Breast epithelium (tissue), 4 donors: ENCODE measurements around the gene TMEM132C. TPM values are rescaled to one million over a fixed set of nuclear protein-coding genes. Genes with fewer than 3 reads are reported as not detected.
"Not testable (repeated sequence)": the region's sequence is repeated elsewhere in the genome, so short reads cannot be mapped to it uniquely, and the experiment has no call there.

Source experiments
- DNase-seq, 2 donors: peaks; one replicate each; pipeline ENCODE4 v3.0.0-alpha.2; 2019; ENCODE audit warnings: low spot score in 2 of 2
- H3K27ac ChIP-seq, 2 donors: fragments of 200-600 bp; sonication (generic) in 1 of 2; one replicate each; pipeline ENCODE4 v1.5.1; 2016 to 2019; ENCODE audit warnings: mild to moderate bottlenecking in 1 of 2
- H3K27me3 ChIP-seq, 2 donors: fragments of 200-600 bp; sonication (generic) in 1 of 2; one replicate each; pipeline versions ENCODE4 v1.5.1 to v1.6.0; 2017 to 2019; ENCODE audit warnings: control low read depth in 1 of 2, mild to moderate bottlenecking in 1 of 2
- H3K36me3 ChIP-seq: fragments of 200-600 bp; one replicate; pipeline ENCODE4 v1.5.1; 2019
- H3K4me1 ChIP-seq, 2 donors: fragments of 200-600 bp; sonication (generic); one replicate each; pipeline ENCODE4 v1.5.1; 2016 to 2019; ENCODE audit warnings: control low read depth in 1 of 2
- H3K4me3 ChIP-seq, 3 donors: fragments of 200-600 bp; sonication (generic); 1 replicate in 2 of 3; 2 replicates in 1 of 3; pipeline ENCODE4 v1.5.1; 2016 to 2019; ENCODE audit warnings: mild to moderate bottlenecking in 3 of 3, moderate library complexity in 2 of 3
- H3K9me3 ChIP-seq, 2 donors: fragments of 200-600 bp; sonication (generic) in 1 of 2; one replicate each; pipeline ENCODE4 v1.5.1; 2016 to 2019; ENCODE audit warnings: control low read depth in 1 of 2
- CTCF ChIP-seq, 3 donors: fragments of 450-650 bp; IDR thresholded peaks; one replicate each; pipeline ENCODE4 v1.5.1; 2016 to 2017; ENCODE audit warnings: antibody characterized with exemption in 3 of 3, mild to moderate bottlenecking in 3 of 3, moderate library complexity in 3 of 3
- POLR2A ChIP-seq: fragments of 450-650 bp; IDR thresholded peaks from one replicate; pipeline ENCODE4 v1.6.1; 2016; ENCODE audit warnings: antibody characterized with exemption, mild to moderate bottlenecking, moderate library complexity
- POLR2AphosphoS5 ChIP-seq, 3 donors: sonication (generic); formaldehyde crosslinking; IDR thresholded peaks; one replicate each; pipeline ENCODE4 v1.6.1; 2017; ENCODE audit warnings: antibody characterized with exemption in 3 of 3
- intact Hi-C: fragments of 100-400 bp; cut with DNase I; formaldehyde crosslinking; loops from one replicate; pipeline ENCODE4 v1.15.1; 2023; ENCODE audit warnings: low total_unique reads
- total RNA-seq, 3 donors: library from RNA; depleted of rRNA; stranded (reverse); fragments of >200 nt; gene quantifications; one replicate each; pipeline ENCODE4 v1.1.0, GENCODE V29; 2016

The TMEM132C gene
- total RNA-seq, 3 donors from 2014 or later = 7.2 to 54.1 (median 15.7) TPM

DNA sequence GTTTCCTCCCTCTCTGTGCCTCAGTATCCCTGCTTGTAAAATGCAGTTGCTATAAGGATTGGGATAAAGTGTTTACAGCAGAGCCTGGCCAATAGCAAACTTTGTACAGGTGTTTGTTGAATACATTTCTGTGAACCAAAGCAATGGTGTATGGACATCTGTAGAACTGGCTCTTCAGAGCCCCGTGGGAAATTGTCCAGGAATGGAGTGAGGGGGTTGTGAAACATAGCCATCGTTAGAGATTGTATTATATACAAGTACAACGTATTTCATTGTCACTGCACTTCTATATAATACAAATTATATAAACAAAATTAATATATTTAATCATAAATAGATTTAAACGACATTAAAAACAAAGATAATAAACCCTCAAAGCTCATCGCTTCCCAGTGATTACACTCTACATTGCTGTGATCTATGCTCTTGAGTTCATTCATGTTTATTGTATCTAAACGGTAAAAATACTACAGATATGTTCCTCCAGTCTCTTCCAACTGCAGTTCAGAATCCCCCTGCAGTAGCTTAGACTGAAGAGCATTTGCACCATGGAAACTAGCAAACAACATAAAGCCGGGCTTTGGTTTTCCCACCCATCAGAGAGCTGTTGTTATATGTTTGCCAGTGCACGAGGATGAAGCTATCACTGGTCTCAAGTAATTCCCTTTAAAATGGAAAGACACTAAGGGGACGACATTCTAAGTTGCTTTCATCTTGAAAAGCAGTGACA lies 216.7 kb downstream of the TMEM132C start:
- Histone ChIP-seq H3K9me3 (no peaks in the 10 kb centered on the region), H3K27ac (no peak overlapping the region), H3K36me3 (no peaks in the 10 kb centered on the region), H3K4me1 (no peaks in the 10 kb centered on the region), H3K4me3 (no peak overlapping the region), H3K27me3 (no peaks in the 10 kb centered on the region)
- DNase-seq = no peak
- no peak for TF ChIP-seq POLR2AphosphoS5 (IDR thresholded peaks at IDR 0.05)
- TF ChIP-seq POLR2A = no peak
- TF ChIP-seq CTCF (IDR thresholded peaks at IDR 0.05) = no peak
- intact Hi-C loops = no loop called here

DNA sequence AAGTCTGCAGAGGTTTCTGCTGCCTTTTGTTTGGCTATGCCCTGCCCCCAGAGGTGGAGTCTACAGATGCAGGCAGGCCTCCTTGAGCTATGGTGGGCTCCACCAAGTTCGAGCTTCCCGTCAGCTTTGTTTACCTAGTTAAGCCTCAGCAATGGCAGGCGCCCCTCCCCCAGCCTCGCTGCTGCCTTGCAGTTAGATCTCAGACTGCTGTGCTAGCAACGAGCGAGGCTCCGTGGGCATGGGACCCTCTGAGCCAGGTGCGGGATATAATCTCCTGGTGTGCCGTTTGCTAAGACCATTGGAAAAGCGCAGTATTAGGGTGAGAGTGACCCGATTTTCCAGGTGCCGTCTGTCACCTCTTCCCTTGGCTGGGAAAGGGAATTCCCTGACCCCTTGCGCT lies 230.4 kb downstream of the TMEM132C start:
- DNase-seq, intact Hi-C loops, H3K9me3 ChIP-seq, H3K36me3 ChIP-seq, H3K4me1 ChIP-seq, H3K4me3 ChIP-seq, H3K27ac ChIP-seq, H3K27me3 ChIP-seq: not testable (repeated sequence)

GRCh38 chr12:128507470-128507869 lies 240.5 kb downstream of the TMEM132C start:
- no peak for TF ChIP-seq POLR2A
- TF ChIP-seq POLR2AphosphoS5 (IDR thresholded peaks at IDR 0.05) = no peak
- TF ChIP-seq CTCF (IDR thresholded peaks at IDR 0.05) = no peak
- DNase-seq = no peak
- H3K9me3 ChIP-seq = peaks cover 27 to 65% of the 10 kb centered on the region in 2 donors
- H3K4me3 ChIP-seq = no peak overlapping the region
- intact Hi-C loops = no loop called here
- no peak overlapping the region for H3K27ac ChIP-seq
- no peaks in the 10 kb centered on the region for H3K27me3 ChIP-seq
- no peaks in the 10 kb centered on the region for H3K4me1 ChIP-seq
- H3K36me3 ChIP-seq = no peaks in the 10 kb centered on the region

GRCh38 chr12:128509170-128509569 lies 242.2 kb downstream of the TMEM132C start:
- Histone ChIP-seq H3K4me1 (no peaks in the 10 kb centered on the region), H3K27me3 (no peaks in the 10 kb centered on the region), H3K36me3 (no peaks in the 10 kb centered on the region), H3K4me3 (no peak overlapping the region), H3K27ac (no peak overlapping the region), H3K9me3 (peaks cover 19 to 63% of the 10 kb centered on the region in 2 donors)
- intact Hi-C loops = no loop called here
- no peak for DNase-seq
- TF ChIP-seq POLR2AphosphoS5 (IDR thresholded peaks at IDR 0.05) (no peak), CTCF (IDR thresholded peaks at IDR 0.05) (no peak), POLR2A (no peak)

- Histone ChIP-seq H3K27me3 (no peaks in the 10 kb centered on the region), H3K9me3 (peaks cover 8 to 60% of the 10 kb centered on the region in 2 donors), H3K4me3 (no peak overlapping the region), H3K4me1 (no peaks in the 10 kb centered on the region), H3K27ac (no peak overlapping the region), H3K36me3 (no peaks in the 10 kb centered on the region)
- DNase-seq = no peak
- intact Hi-C loops = no loop called here
- TF ChIP-seq CTCF (IDR thresholded peaks at IDR 0.05) (no peak), POLR2AphosphoS5 (IDR thresholded peaks at IDR 0.05) (no peak)
Observed at GRCh38 chr12:128510511-128510910, 243.5 kb downstream of the TMEM132C start.

- H3K36me3 ChIP-seq = no peaks in the 10 kb centered on the region
- peaks cover 5 to 47% of the 10 kb centered on the region in 2 donors for H3K9me3 ChIP-seq
- no peaks in the 10 kb centered on the region for H3K27me3 ChIP-seq
- H3K4me1 ChIP-seq = no peaks in the 10 kb centered on the region
- no peak for DNase-seq
- TF ChIP-seq CTCF (IDR thresholded peaks at IDR 0.05) (no peak), POLR2A (no peak), POLR2AphosphoS5 (IDR thresholded peaks at IDR 0.05) (no peak)
- H3K4me3 ChIP-seq = no peak overlapping the region
- intact Hi-C loops = no loop called here
- H3K27ac ChIP-seq = no peak overlapping the region
Observed at GRCh38 chr12:128513331-128513730, 246.4 kb downstream of the TMEM132C start.
